Caco-2 (cell line): Measurements from ENCODE around the gene NCKAP5. TPM values are rescaled to one million over a fixed set of nuclear protein-coding genes. Genes with fewer than 3 reads are reported as not detected.

ENCODE experiments used
- BruUV-seq: library from RNA; stranded (reverse); fragments of 400-500 nt; replicated peaks from 2 replicates; lab custom pipeline; 2021; lab: Mats Ljungman, UMichigan
- CTCF ChIA-PET: fragments of 300-600 bp; sonication (Branson Sonifier 250); formaldehyde crosslinking; loops from one replicate; lab custom pipeline; 2022; ENCODE audit warnings: antibody characterized with exemption; lab: Charles Lee
- POLR2A ChIA-PET: fragments of 300-600 bp; sonication (Branson Sonifier 250); formaldehyde crosslinking; loops from one replicate; lab custom pipeline; 2022; ENCODE audit warnings: antibody characterized with exemption; lab: Charles Lee
- DNase-seq, 2 experiments: peaks; one replicate each; pipeline versions ENCODE4 v3.0.0 to v3.0.0-alpha.2; 2020 to 2022
- H3K27me3 ChIP-seq: replicated peaks from 2 replicates; pipeline ENCODE4 v1.6.0; 2011; ENCODE audit warnings: low read length; ENCODE audit not compliant: control insufficient read depth, insufficient read depth
- H3K36me3 ChIP-seq: 2 replicates; pipeline ENCODE4 v1.5.1; 2011; ENCODE audit warnings: low read length; ENCODE audit not compliant: control insufficient read depth, insufficient read depth
- H3K4me1 ChIP-seq: fragments of 250-450 bp; sonication (Bioruptor Pico); 2 replicates; pipeline ENCODE4 v1.5.1; 2020; ENCODE audit warnings: mild to moderate bottlenecking
- H3K4me3 ChIP-seq: 2 replicates; pipeline ENCODE4 v1.5.1; 2011; ENCODE audit warnings: low read depth, mild to moderate bottlenecking, control low read depth, low read length
- H3K9me3 ChIP-seq: fragments of 250-450 bp; sonication (Bioruptor Pico); 2 replicates; pipeline ENCODE4 v1.5.1; 2020; ENCODE audit warnings: mild to moderate bottlenecking, moderate library complexity
- H3K27ac Mint-ChIP-seq: one replicate; pipeline ENCODE4 v1.8.0; 2022; ENCODE audit warnings: mixed read lengths; ENCODE audit not compliant: unreplicated experiment
- H3K27me3 Mint-ChIP-seq: one replicate; pipeline ENCODE4 v1.8.0; 2022; ENCODE audit warnings: mixed read lengths; ENCODE audit not compliant: insufficient read depth, unreplicated experiment
- H3K36me3 Mint-ChIP-seq: one replicate; pipeline ENCODE4 v1.8.0; 2022; ENCODE audit warnings: mild to moderate bottlenecking, mixed read lengths; ENCODE audit not compliant: insufficient read depth, unreplicated experiment
- H3K4me1 Mint-ChIP-seq: one replicate; pipeline ENCODE4 v1.8.0; 2022; ENCODE audit warnings: low read depth, mixed read lengths; ENCODE audit not compliant: unreplicated experiment
- H3K4me3 Mint-ChIP-seq: one replicate; pipeline ENCODE4 v1.8.0; 2022; ENCODE audit warnings: mild to moderate bottlenecking, moderate library complexity, mixed read lengths; ENCODE audit not compliant: unreplicated experiment
- H3K9me3 Mint-ChIP-seq: one replicate; pipeline ENCODE4 v1.8.0; 2022; ENCODE audit warnings: mixed read lengths; ENCODE audit not compliant: unreplicated experiment
- CTCF ChIP-seq, 2 experiments: fragments of 200-600 bp in 1 of 2; IDR thresholded peaks; 1 replicate in 1 of 2; 2 replicates in 1 of 2; pipeline versions ENCODE4 v1.5.1 to v1.8.0; 2011 to 2022; ENCODE audit warnings: antibody characterized with exemption in 1 of 2, control low read depth in 1 of 2, inconsistent platforms in 1 of 2, low read depth in 1 of 2, low read length in 1 of 2, mild to moderate bottlenecking in 1 of 2, moderate library complexity in 1 of 2; ENCODE audit not compliant: insufficient read depth in 1 of 2, severe bottlenecking in 1 of 2, unreplicated experiment in 1 of 2
- intact Hi-C: fragments of 100-400 bp; cut with micrococcal nuclease; formaldehyde crosslinking; loops from one replicate; pipeline ENCODE4 v1.10.0; 2022; ENCODE audit not compliant: unreplicated experiment
- total RNA-seq: library from RNA; stranded (reverse); gene quantifications from 2 replicates; pipeline ENCODE4 v1.2.3, GENCODE V29; 2022

Gene NCKAP5
- total RNA-seq, 1 experiment from 2014 or later: 3.8 TPM

GRCh38 chr2:132736059-132736458 lies 832.2 kb downstream of the NCKAP5 start:
- no TSS peak for BruUV-seq
- H3K4me3 ChIP-seq: no peak overlapping the region

GRCh38 chr2:132734961-132735360 lies 833.3 kb downstream of the NCKAP5 start:
- no peak overlapping the region for H3K4me3 ChIP-seq
- no peak overlapping the region for H3K27ac Mint-ChIP-seq
- BruUV-seq: no TSS peak
- H3K36me3 ChIP-seq: no peaks in the 10 kb centered on the region
- no peaks in the 10 kb centered on the region for H3K4me1 Mint-ChIP-seq
- H3K9me3 ChIP-seq: no peaks in the 10 kb centered on the region
- intact Hi-C loops: no loop called here
- H3K27me3 ChIP-seq: no peaks in the 10 kb centered on the region
- ChIA-PET POLR2A (no interaction called here), CTCF (no interaction called here)
- H3K4me3 Mint-ChIP-seq: no peak overlapping the region
- no peaks in the 10 kb centered on the region for H3K27me3 Mint-ChIP-seq
- no peaks in the 10 kb centered on the region for H3K9me3 Mint-ChIP-seq
- H3K4me1 ChIP-seq: no peaks in the 10 kb centered on the region
- no peaks in the 10 kb centered on the region for H3K36me3 Mint-ChIP-seq
- no peak for TF ChIP-seq CTCF (IDR thresholded peaks at IDR 0.05; ENCODE audit: insufficient read depth in 1 of 2, low read depth in 1 of 2, low read length in 1 of 2, severe bottlenecking in 1 of 2, unreplicated experiment in 1 of 2)
- DNase-seq: no peak

More at GRCh38 chr2:132736059-132736458, 832.2 kb downstream of the NCKAP5 start:
- H3K27ac Mint-ChIP-seq: no peak overlapping the region
- no peaks in the 10 kb centered on the region for H3K4me1 Mint-ChIP-seq
- no peaks in the 10 kb centered on the region for H3K27me3 Mint-ChIP-seq
- no peaks in the 10 kb centered on the region for H3K36me3 ChIP-seq
- H3K9me3 ChIP-seq: no peaks in the 10 kb centered on the region
- H3K27me3 ChIP-seq: no peaks in the 10 kb centered on the region
- TF ChIP-seq CTCF (IDR thresholded peaks at IDR 0.05; ENCODE audit: insufficient read depth in 1 of 2, low read depth in 1 of 2, low read length in 1 of 2, severe bottlenecking in 1 of 2, unreplicated experiment in 1 of 2): no peak
- CTCF ChIA-PET: no interaction called here
- H3K36me3 Mint-ChIP-seq: no peaks in the 10 kb centered on the region
- no peaks in the 10 kb centered on the region for H3K9me3 Mint-ChIP-seq
- peaks cover 1% of the 10 kb centered on the region for H3K4me1 ChIP-seq
- DNase-seq: no peak
- POLR2A ChIA-PET: no interaction called here
- no peak overlapping the region for H3K4me3 Mint-ChIP-seq
- intact Hi-C loops: no loop called here

GRCh38 chr2:132733094-132733493 lies 835.2 kb downstream of the NCKAP5 start:
- ChIA-PET CTCF (no interaction called here), POLR2A (no interaction called here)
- no peak overlapping the region for H3K4me3 Mint-ChIP-seq
- H3K9me3 Mint-ChIP-seq: no peaks in the 10 kb centered on the region
- no peaks in the 10 kb centered on the region for H3K9me3 ChIP-seq
- no peaks in the 10 kb centered on the region for H3K36me3 Mint-ChIP-seq
- no peaks in the 10 kb centered on the region for H3K4me1 ChIP-seq
- H3K4me1 Mint-ChIP-seq: no peaks in the 10 kb centered on the region
- TF ChIP-seq CTCF (IDR thresholded peaks at IDR 0.05; ENCODE audit: insufficient read depth in 1 of 2, low read depth in 1 of 2, low read length in 1 of 2, severe bottlenecking in 1 of 2, unreplicated experiment in 1 of 2): no peak
- no peak for DNase-seq
- H3K27me3 ChIP-seq: no peaks in the 10 kb centered on the region
- BruUV-seq: no TSS peak
- no peaks in the 10 kb centered on the region for H3K27me3 Mint-ChIP-seq
- H3K36me3 ChIP-seq: no peaks in the 10 kb centered on the region
- no peak overlapping the region for H3K27ac Mint-ChIP-seq
- intact Hi-C loops: no loop called here
- no peak overlapping the region for H3K4me3 ChIP-seq
